ENCODE data around the gene MGARP.

DNA sequence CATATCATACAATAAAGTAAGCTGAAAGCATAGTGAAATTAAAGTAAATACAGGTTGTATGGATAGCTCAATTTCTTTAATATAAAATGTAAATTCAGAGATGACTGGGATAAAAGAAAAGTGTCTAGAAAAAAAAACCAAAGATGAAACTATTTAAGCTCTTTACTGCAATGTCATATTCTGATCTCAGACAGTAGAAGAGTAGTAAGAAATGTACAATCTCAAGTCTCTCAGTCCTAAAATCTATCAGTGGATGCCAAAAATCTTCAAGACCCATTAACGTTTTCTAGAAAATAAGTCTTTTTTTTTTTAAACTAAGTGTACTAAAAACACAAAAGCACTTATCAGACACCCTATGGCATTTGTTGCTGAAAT, 13.8 kb downstream of the MGARP start:
- TF ChIP-seq, protein P1, sequence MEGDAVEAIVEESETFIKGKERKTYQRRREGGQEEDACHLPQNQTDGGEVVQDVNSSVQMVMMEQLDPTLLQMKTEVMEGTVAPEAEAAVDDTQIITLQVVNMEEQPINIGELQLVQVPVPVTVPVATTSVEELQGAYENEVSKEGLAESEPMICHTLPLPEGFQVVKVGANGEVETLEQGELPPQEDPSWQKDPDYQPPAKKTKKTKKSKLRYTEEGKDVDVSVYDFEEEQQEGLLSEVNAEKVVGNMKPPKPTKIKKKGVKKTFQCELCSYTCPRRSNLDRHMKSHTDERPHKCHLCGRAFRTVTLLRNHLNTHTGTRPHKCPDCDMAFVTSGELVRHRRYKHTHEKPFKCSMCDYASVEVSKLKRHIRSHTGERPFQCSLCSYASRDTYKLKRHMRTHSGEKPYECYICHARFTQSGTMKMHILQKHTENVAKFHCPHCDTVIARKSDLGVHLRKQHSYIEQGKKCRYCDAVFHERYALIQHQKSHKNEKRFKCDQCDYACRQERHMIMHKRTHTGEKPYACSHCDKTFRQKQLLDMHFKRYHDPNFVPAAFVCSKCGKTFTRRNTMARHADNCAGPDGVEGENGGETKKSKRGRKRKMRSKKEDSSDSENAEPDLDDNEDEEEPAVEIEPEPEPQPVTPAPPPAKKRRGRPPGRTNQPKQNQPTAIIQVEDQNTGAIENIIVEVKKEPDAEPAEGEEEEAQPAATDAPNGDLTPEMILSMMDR (tag by site-specific recombination; IDR thresholded peaks at IDR 0.05), result no peak
- no peak for TF ChIP-seq ZNF785 (tag by site-specific recombination; IDR thresholded peaks at IDR 0.05)
- TF ChIP-seq ZNF561 (tag by site-specific recombination; IDR thresholded peaks at IDR 0.05; ENCODE audit: borderline replicate concordance), result no peak
- TF ChIP-seq ZNF24 (tag by site-specific recombination; IDR thresholded peaks at IDR 0.05), result no peak
- TF ChIP-seq, protein P2, sequence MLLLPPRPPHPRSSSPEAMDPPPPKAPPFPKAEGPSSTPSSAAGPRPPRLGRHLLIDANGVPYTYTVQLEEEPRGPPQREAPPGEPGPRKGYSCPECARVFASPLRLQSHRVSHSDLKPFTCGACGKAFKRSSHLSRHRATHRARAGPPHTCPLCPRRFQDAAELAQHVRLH (tag by site-specific recombination; IDR thresholded peaks at IDR 0.05), result no peak
- TF ChIP-seq, protein P3, sequence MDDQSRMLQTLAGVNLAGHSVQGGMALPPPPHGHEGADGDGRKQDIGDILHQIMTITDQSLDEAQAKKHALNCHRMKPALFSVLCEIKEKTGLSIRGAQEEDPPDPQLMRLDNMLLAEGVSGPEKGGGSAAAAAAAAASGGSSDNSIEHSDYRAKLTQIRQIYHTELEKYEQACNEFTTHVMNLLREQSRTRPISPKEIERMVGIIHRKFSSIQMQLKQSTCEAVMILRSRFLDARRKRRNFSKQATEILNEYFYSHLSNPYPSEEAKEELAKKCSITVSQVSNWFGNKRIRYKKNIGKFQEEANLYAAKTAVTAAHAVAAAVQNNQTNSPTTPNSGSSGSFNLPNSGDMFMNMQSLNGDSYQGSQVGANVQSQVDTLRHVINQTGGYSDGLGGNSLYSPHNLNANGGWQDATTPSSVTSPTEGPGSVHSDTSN (CRISPR knock-in tag; IDR thresholded peaks at IDR 0.05), result no peak
- TF ChIP-seq ZSCAN16 (tag by site-specific recombination; IDR thresholded peaks at IDR 0.05), result no peak
- no peak for TF ChIP-seq ZNF391 (tag by site-specific recombination; IDR thresholded peaks at IDR 0.05; ENCODE audit: borderline replicate concordance, low read depth)
- no peak for TF ChIP-seq ZBTB21 (tag by site-specific recombination; IDR thresholded peaks at IDR 0.05)
- no peak for TF ChIP-seq ZNF830 (tag by site-specific recombination; IDR thresholded peaks at IDR 0.05; ENCODE audit: low read depth)
- TF ChIP-seq KLF8 (tag by site-specific recombination; IDR thresholded peaks at IDR 0.05), result no peak
- TF ChIP-seq ZNF555 (tag by site-specific recombination; conservative IDR thresholded peaks at IDR 0.05), result no peak

Measured in HEK293 (cell line).